Measurements from ENCODE around the gene ADAM23.

GRCh38 chr2:206481056-206481455 is 37.7 kb downstream of the ADAM23 start:
- TF ChIP-seq CTCF (IDR thresholded peaks at IDR 0.05) (no peak), POLR2A (IDR thresholded peaks at IDR 0.05) (no peak)

Measured in thyroid gland (tissue), 4 donors.